ACHN (cell line): Measurements from ENCODE around the gene XAF1.
"Not testable (repeated sequence)": the region's sequence is repeated elsewhere in the genome, so short reads cannot be mapped to it uniquely, and the experiment has no call there.

ENCODE experiments used
- DNase-seq: peaks from one replicate; pipeline ENCODE4 v3.0.0-alpha.2; 2015
- in situ Hi-C: cut with HindIII; loops from 2 replicates; pipeline ENCODE4 v1.10.0; 2017; ENCODE audit warnings: low sequenced_read_pairs, low pct_ligation_motif_present, low pct_unique_long_range_greater_than_20kb

XAF1 gene, protein sequence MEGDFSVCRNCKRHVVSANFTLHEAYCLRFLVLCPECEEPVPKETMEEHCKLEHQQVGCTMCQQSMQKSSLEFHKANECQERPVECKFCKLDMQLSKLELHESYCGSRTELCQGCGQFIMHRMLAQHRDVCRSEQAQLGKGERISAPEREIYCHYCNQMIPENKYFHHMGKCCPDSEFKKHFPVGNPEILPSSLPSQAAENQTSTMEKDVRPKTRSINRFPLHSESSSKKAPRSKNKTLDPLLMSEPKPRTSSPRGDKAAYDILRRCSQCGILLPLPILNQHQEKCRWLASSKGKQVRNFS

GRCh38 chr17:6755731-6756184 is at the start of gene XAF1:
XAF1 (plus strand) TSS chr17:6756046; CDS start chr17:6756079, 33 bp downstream.
- in situ Hi-C loops: no loop called here
- DNase-seq: no peak

DNA sequence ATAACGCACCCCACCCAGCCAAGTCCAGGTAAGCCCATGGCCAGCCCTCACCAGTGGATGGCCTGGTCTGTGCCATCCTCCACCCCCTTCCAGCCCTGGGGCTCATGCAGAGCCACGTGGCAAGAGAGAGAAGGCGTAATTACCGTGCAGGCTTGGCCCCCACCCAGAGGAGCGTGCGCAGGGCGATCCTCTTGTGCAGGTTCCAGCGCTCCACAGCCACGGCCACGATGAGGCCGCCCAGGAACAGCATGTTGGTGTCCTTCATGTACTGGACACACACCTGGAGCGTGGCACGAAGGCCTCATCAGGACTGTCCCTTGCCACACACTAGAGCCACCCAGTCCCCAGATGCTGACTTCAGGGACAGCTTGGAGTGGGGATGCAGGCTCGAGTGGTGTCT is 49.3 kb upstream of the XAF1 start:
- no peak for DNase-seq
- in situ Hi-C loops: no loop called here

DNA sequence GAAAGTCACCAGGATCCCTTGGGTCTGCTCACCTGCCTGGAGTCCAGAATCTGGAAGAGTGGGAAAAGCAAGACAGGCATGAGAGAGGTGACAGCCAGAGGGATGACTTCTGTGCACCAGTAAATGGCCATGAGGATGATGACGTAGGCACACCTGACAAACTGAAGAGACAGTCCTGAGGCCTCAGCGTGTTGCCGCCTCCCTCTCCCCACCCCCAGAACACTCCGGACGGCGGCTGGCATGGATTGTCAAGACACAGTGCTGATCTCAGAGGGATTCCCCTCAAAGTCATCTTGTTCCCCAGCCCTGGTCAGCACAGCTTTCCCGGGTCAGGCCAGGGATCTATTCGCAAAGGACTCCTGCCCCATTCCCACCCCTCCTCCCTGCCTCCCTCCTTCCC is 48.9 kb upstream of the XAF1 start:
- in situ Hi-C loops: no loop called here
- DNase-seq: no peak

DNA sequence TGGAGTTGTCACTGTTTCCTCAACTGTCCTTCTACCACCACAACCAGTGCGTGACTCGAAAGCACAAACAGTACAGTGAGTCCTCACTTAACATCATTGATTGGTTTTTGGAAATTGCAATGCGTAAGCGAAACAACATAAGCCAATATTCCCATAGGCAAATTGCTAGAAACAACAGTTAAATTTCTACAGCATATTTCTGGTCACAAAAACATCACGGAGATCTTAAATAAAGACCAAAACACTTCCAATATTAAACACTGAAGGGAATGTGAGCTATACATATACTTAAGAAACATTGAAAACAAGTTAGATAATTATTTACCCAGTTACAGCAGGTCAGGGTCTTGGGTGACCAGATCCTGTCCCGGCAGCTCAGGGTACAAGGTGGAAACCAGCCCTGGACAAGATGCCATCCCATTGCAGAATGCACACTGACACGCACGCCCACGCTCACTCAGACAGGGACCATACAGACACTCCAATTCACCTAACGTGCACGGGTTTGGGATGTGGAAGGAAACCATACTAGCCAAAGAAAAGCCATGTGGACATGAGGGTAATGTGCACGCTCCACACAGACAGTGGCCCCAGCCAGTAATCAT is 47.4 kb upstream of the XAF1 start:
- in situ Hi-C loops: no loop called here
- DNase-seq: no peak

DNA sequence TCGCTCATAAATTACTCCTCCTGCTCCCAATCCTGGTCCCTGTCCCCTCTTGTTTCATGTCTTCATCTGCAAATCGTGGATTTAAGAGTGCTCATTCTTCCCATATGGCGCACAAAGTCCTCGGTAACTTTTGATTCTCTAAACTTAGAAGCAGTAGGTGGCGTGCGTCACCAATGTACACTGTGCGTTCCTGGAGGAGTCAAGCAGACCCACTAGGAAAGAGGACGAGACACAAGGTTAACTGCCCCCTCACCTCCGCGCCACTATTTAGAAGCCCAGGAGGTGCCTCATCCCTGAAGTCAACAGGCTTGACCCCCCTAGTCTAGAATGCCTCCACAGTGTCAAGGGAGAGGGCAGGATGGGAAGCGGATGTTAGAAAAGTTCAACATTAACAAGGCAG is 45.5 kb upstream of the XAF1 start:
- no peak for DNase-seq
- in situ Hi-C loops: no loop called here

- in situ Hi-C loops: no loop called here
Measured at GRCh38 chr17:6711081-6711674, 44.7 kb upstream of the XAF1 start.

DNA sequence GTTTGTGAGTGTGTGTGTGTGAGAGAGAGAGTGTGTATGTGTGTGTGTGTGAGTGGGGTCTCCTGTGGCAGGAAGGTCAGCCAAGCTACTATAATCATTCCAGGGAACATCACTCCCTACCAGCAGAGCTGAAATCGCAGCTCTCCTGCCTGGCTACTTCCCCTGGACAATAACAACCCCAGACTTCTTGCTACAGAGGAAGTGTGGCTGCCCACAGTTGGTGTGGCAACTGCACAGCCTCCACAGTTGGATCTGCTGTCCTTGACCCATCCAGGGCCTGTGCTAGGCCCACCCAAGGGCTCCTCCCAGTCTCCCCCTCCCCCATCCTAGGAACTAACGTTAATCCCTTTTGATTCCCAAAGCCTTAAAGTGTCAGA is 44.2 kb upstream of the XAF1 start:
- in situ Hi-C loops: no loop called here
- no peak for DNase-seq

More at GRCh38 chr17:6711081-6711674, 44.7 kb upstream of the XAF1 start:
- no peak for DNase-seq

DNA sequence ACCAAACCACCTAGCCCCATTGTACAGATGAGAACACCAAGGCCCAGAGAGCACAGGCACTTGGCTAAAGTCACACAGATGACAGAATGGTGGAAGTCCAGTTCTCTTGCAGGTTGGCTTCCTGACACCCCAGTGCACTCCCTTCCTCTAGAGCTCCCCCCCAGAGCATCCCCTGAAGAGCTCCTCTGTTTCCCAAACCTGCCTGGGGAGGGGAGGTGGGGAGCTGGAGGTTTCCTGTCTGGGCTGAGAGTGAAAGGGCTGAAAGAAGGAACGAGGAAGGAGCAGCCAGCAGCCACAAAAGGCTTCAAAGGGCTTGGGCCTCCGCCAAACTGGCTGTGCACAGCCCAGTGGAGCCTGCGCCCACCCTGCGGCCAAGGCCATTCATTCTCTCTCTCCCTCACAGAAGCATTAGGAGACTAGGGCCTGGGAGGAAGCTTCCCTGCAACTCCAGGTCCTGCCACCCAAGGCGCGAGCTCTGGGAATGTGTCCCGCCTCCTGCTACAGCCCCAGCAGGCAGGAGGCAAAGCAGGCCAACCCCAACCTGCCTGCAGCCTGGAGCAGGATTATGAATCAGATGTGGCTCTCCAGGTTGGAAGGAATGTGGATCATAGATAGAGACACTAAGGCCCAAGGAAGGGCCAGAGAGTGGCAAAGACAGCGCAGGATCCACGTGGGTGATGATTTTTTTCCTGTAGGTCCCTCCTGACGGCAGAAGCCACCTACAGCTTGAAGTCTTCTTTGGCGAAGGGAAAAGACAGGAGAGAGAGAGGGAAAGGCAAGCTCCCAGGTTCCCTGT is 43.6 kb upstream of the XAF1 start:
- DNase-seq: no peak
- in situ Hi-C loops: no loop called here

GRCh38 chr17:6712854-6713129 is 43.1 kb upstream of the XAF1 start:
- DNase-seq: no peak
- in situ Hi-C loops: no loop called here

DNA sequence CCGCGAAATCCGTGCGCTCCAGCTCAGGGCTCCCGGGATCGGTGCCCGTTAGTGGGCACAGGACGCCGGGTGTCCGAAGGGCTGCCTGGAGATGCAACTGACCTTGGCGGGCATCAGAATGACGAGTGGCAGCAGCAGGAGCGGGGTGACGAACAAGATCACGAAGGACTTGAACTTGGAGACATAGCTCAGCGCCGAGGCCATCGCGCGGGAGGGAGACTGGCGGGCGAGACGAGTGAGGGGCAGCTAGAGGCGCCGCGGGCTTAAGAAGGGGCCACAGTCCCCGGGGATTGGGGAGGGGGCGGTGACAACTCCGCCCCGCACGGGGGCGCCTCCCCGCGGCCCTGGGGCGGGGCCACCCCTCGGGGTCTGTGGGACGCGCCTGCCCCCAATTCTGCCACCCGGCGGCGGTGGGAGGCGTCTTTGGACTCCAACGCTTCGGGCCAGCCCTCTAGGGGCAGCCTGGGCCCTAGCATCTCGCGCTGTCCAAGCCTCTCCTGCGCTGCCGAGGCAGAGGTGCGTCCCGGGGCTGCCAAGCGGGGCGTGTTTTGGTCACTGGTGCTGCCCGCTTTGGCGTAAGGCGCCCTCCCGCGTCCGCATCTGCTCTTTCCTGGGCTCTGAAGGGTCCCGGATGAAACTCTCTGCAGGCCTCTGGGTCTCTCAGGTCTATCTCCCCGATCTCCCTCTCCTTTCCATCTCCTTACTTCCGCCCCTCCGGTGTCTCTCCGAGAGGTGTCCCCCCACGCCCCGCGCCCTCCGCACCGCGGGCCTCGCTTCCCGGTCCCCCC is 42.5 kb upstream of the XAF1 start, which contains the start of gene SLC13A5:
Gene SLC13A5, minus strand, starts transcription at position 240 of the 788 bp plus-strand sequence. Its CDS starts 36 bp downstream, at position 204.
- peak; percentile 21 for DNase-seq
- in situ Hi-C loops: no loop called here

- in situ Hi-C loops: no loop called here
- no peak for DNase-seq
Measured at GRCh38 chr17:6713918-6714271, 42.0 kb upstream of the XAF1 start.

DNA sequence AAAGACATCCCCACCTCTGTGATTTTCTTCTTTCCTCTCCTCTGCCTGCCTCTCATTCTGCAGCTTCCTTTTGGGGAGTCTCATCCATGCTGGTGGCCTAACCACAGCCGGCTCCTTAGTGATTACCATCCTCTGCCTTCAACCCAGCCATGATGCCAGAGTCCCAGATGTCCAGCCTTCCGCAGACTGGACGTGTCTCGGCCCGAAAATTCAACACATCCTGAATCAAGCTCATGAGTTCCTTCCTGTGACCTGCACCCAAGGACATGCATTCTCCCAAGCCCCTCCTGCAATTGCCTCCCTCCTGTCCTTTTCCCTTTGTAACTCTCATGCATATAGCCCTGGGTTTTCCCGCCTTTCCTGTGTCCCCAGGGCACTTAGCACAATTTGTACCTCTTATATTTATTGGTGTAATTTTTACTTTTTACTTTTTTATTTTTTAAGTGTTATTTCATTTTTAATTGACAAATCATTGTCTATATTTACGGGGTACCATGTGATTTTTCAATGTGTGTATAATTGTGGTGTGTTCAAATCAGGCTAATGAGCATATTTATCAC is 41.5 kb upstream of the XAF1 start:
- no peak for DNase-seq
- in situ Hi-C loops: no loop called here

- in situ Hi-C loops: no loop called here
- no peak for DNase-seq
Measured at GRCh38 chr17:6716736-6717135, 39.1 kb upstream of the XAF1 start.

- no peak for DNase-seq
- in situ Hi-C loops: no loop called here
Measured at GRCh38 chr17:6721744-6722143, 34.1 kb upstream of the XAF1 start.

DNA sequence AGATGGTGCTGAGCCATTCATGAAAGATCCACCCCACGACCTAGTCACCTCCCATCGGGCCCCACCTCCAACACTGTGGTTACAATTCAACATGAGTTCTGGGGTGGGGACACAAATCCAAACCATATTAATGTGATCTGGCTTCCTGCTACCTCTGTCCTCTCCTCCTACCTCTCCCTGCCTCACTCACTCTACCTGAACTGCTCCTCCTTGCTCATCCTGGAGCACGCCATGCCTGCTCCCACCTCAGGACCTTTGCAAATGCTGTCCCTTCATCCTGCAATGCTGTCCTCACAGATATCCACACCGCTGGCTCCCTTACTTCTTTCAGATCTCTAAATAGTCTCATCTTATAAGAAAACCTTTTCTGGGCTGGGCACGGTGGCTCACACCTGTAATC is 31.8 kb upstream of the XAF1 start:
- in situ Hi-C loops: no loop called here
- DNase-seq: no peak

GRCh38 chr17:6729531-6729930 is 26.3 kb upstream of the XAF1 start:
- in situ Hi-C loops: no loop called here
- DNase-seq: no peak

DNA sequence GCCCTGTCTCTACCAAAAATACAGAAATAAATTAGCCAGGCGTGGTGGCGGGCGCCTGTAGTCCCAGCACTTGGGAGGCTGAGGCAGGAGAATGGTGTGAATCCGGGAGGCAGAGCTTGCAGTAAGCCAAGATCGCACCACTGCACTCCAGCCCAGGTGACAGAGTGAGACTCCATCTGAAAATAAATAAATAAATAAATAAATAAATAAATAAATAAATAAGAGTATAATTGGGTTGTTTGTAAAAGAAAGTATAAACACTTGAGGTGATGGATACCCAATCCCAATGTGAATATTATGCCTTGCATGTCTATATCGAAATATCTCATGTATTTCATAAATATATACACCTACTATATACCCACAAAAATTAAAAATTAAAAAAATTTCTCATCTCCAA is 9.2 kb upstream of the XAF1 start:
- DNase-seq, in situ Hi-C loops: not testable (repeated sequence)

DNA sequence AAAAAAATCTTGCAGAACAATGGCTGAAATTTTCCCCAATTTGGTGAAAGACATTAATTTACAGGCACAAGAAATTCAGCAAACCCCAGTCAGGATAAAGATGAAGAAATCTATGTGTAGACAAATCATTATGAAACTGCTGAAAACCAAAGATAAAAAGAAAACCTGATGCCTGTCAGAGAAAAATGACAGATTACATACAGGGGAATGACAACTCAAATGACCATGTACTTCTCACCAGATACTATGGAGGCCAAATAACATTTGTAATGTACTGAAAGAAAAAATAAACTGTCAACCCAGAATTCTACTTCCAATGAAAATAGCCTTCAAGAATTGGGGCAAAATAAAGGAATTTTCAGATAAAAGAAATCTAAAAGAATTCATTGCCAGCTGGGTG is 7.2 kb upstream of the XAF1 start:
- in situ Hi-C loops: no loop called here
- no peak for DNase-seq
